GF-D8 (cell line): ENCODE results near the gene CSKMT.
"Not testable (repeated sequence)": the region's sequence is repeated elsewhere in the genome, so short reads cannot be mapped to it uniquely, and the experiment has no call there.

Experiments
- DNase-seq: peaks from one replicate; lab custom pipeline; 2025; lab: John Stamatoyannopoulos, UW

CSKMT gene

GRCh38 chr11:62689421-62690183, 24.5 kb downstream of the CSKMT start, which contains the start of gene LRRN4CL:
LRRN4CL (minus strand) TSS chr11:62689530; CDS start chr11:62688508, 1,022 bp downstream.
- no peak for DNase-seq

GRCh38 chr11:62693624-62694023, 28.5 kb downstream of the CSKMT start:
- DNase-seq: not testable (repeated sequence)

DNA sequence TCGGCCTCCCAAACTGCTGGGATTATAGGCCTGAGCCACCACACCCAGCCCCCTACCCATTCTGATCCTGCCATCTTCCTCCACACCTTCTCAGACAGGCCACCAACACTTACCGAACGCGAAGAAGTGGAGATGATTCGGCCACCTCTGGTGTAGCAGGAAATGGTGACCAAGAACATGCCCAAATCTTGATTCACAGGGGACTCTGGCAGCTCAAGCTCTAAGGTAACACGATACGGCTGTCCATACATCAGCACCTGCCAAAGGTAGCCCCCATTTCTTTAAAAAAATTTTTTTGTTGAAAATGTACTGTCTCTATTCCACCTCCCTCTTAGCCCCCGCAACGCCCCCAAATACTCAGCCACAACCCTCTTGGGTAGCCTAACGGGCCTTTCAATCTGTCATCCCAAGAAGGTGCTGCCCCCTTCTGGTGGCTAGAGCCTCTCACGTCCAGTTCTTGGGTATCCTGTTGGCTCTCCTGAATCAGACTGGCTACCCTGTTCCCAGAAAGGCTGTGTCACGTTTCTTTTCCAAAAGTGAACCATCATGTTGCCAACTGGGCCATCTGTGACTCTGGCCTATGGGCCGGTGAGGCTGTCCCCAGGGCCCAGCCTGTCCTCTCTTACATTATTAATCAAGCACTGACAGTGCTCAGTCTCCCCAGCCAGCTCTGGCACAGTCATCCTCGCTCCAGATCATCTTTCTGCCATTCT, 29.5 kb downstream of the CSKMT start:
- DNase-seq: peak; percentile 8

DNA sequence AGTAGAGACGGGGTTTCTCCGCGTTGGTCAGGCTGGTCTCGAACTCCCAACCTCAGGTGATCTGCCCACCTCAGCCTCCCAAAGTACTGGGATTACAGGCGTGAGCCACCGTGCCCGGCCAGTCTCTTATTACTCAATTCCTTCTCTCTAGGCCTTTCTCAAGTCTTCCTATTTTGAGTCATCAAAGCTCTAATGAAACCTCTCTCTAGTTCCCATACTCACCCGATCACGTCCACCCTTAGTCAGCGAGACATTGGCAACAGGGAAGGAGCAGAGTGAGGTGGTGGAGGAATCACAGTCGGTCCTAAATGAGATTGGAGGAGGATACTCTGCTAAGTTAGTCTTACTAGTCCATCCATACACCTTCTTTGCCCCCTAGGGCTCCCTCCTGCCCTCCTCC, 37.1 kb downstream of the CSKMT start:
- DNase-seq: no peak

- DNase-seq: not testable (repeated sequence)
Observed at GRCh38 chr11:62703921-62704320, 38.8 kb downstream of the CSKMT start.

DNA sequence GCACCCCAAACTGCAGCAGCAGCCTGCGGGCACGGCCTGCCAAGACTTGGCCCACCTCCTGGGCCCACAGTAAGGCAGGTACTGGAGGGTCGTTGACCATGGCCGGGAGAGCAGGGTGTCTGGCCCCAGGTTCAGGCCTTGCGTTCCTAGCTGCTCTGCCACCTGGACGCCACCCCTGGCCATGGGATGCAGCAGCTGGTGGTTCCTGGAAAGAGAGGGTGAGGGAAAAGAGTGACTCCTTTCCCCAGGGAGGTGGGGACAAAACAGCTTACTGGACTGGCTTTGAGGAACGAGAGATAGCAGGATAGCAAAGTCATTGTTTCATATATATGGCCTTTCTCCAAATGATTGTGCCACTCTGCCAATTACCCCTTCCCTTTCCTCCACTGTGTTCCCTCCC, 40.3 kb downstream of the CSKMT start:
- DNase-seq: no peak

DNA sequence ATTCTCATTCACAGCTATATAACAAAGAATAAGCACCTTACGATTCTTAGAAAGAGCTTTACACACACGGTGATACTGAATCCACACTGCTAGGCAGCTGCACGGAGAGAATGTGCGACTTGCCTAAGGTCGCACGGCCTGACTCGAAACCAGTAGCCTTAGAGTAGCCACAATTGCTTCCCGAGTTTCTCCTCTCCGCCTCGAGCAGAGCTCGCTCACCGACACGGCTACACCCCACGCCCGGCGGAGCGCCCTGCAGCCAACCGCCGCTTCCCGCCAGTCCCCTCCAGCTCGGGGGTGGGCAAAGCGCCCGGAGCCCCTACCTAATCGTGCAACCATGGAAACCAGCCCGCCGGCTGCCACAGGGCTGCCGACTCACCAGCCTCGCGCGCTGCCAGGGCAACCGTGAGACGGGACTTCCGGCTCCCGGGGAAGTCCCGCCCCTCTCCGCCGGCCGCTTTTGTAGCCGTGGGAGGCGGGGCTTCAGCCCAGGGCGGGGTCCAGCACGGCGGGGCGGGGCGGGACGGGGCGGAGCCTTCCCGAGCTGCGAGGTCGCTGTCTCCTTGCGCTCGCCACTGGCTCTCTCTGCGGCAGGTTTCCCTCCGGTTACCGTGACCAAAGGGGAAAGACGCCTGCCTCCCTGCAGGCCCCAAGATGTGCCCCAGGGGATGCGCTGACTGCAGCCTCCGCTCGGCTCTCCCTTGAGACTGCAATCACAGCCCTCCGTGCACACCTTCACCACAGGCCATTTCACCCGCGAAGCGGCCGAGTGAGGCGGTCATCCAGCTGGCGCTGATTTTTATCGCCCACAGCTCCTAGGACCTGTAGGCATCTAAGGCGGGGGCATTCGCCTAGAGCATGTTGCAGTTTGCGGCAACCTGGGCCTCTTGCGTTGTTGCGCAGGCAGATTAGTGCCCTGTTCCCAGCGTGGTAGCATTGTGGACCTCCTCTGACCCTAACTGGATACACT, 41.1 kb downstream of the CSKMT start:
- DNase-seq: peak; percentile 73

DNA sequence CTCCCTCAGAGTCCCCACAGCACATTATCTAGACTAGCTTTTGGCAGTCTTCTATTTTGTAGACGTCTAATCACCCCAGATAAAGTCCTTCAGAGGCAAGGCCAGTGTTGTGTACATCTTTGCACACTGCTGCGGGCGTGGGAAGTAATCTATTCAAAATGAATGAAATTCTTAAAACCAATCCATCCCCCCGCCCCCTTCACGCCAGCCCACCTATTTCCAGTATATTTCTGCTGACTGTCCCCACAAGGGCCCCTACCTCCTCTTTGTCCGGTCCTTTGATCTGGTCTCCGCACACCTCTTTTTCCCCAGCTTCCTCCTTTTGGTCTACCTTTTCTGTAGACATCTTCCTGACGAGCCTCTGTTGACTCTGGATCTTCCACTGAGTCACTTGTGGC, 41.7 kb downstream of the CSKMT start:
- DNase-seq: no peak

GRCh38 chr11:62707277-62707861, 42.3 kb downstream of the CSKMT start, which contains the start of the genes BSCL2 and GNG3:
BSCL2 (minus strand) TSS chr11:62707424; CDS start chr11:62707195, 229 bp downstream.
GNG3 (plus strand) TSS chr11:62707676; CDS start chr11:62708296, 620 bp downstream.
- DNase-seq: no peak

DNA sequence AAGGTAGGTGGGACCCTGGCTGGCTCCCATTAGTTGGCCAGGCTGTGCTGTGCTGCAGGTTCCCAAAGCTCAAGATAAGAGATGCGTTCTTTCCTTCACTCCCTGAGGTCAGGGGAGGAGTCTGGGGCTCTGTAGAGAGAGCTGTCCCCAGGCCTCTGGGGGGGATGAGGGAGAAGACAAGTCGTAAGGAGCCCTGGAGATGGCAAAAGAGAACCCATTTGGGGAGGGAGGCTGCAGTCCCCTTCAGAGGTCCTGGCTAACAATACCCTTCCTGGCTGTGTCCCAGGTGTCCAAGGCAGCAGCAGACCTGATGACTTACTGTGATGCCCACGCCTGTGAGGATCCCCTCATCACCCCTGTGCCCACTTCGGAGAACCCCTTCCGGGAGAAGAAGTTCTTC, 43.3 kb downstream of the CSKMT start:
- no peak for DNase-seq

GRCh38 chr11:62708793-62709192, 43.7 kb downstream of the CSKMT start:
- DNase-seq: no peak

DNA sequence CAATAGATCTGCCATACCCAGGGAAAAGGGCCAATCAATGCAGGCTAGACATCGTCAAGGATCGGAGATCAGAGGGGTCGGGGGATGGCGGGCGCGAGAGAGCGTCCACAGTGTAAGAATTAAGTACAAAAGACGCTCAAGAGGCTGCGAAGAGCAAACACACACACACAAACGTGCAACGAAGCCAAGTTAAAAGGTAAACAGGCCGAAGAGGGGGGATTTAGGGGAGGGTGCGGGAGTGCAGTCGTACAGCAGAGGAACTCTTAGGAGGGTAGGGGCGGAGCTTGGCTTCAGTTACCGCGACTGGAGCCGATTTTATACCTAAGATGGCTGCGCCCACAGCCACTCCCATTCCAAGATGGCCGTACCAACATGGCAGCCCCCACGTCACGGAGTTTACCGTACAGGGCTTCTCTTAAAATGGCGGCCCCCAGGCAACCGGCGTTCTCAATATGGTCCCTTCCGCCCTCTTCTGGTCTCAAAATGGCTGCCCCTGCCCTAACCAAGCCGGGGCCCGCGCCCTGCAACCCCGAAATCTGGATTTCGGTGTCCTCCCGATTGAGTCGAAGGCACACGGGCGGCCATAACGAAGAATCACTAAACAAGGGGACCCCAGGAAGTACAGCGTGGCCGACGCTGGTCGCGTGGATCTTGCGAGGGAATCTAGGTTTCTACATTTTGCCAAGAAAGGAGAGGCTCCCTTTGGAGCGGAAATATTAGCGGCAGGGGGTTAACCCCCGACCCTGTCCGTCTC, 44.3 kb downstream of the CSKMT start:
- DNase-seq: no peak

DNA sequence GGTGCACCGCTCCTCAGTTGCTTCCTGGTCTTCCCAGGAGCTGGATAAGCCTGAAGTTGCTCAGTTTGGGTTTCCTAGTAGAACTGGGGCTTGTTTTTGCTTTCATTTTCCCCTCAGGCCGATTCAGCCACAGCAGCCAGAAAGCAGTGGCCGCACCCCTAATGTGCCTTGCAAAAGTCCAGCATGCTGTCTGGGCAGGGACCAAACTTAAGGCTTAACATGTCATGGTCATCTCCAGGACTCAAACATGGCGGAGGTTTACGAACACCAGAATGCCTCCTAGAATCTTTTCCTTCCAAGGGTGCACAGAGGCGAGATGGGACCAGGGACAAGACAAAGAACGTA, 44.9 kb downstream of the CSKMT start:
- no peak for DNase-seq

DNA sequence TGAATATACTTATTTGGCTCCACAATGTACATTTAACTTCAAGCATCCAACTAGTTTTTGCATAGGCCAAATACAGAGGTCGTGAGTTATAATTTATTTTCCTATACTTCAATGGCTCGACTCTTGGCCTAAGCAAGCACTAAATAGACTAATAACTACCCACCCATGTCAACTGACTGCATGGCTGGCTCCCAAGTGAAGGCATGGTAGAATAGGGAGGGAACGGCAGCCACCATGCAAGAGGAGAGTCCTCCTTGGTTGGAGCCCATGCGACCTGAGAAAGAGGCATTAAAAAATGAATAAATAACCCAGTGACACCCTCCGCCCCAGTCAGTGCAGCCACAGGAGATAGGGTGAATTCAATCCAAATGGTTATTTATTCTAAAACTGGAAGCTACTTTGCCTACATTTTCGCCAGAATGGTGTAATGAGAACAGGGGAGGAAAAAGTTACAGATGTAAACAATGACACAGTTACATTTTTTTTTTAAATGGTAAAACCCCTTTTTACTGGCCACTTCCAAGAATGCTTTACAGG, 47.2 kb downstream of the CSKMT start:
- DNase-seq: no peak

DNA sequence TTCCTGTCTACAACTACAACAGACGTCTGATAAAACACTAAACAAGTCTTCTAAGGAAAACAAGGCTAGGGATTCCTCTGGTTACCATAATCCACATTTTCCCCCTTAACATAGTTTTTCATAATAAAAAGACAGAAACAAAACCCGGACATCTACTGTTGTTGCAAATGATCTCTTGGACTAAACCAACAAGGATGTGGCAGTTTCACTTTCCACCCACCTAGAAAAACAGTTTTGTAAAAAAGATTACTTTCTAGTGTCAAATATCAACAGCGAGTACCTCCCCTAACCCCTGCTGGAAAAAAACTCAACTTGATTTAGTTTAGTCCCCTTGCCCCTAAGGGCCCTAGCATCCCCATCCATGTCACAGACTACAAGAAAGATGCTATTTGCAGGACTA, 47.7 kb downstream of the CSKMT start:
- DNase-seq: no peak

GRCh38 chr11:62713343-62713742, 48.2 kb downstream of the CSKMT start:
- no peak for DNase-seq

- DNase-seq: no peak
Observed at GRCh38 chr11:62715150-62716130, 50.3 kb downstream of the CSKMT start.

DNA sequence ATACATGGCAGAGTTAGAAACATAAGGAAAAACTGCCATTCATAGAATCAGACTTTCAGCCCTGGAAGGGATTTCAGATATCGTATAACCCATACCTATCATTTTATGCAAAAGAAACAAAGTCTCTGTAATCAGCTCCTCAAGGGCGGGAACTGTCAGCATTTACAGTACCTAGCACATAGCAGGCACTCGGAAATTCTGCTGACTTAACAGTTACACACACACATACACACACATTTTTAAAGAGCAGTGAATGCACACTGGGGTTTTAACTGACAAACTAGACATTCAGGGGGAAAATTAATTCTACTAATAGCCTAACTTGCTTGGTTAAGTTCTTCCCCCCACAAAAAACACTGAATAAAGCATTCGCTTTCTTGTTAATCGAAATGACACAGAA, 51.1 kb downstream of the CSKMT start:
- DNase-seq: no peak

- DNase-seq: no peak
Observed at GRCh38 chr11:62716816-62717215, 51.7 kb downstream of the CSKMT start.
